Activated effector memory CD4-positive, alpha-beta T cell treated with Interleukin-2 at 50 U/mL for 16 hours (primary cell): ENCODE data around the gene SLC25A13.
"Not testable (repeated sequence)": the region's sequence is repeated elsewhere in the genome, so short reads cannot be mapped to it uniquely, and the experiment has no call there.

Experiments used
- DNase-seq: peaks from one replicate; pipeline ENCODE4 v3.0.0-alpha.2; 2020

The SLC25A13 gene

GRCh38 chr7:96321658-96322372, at the start of gene SLC25A13:
Gene SLC25A13 (minus strand): TSS chr7:96322098. CDS start chr7:96321956, 142 bp downstream.
- DNase-seq, result peak; percentile 50

GRCh38 chr7:96365916-96366315, 44.0 kb upstream of the SLC25A13 start:
- not testable (repeated sequence) for DNase-seq

GRCh38 chr7:96361116-96361857, 39.4 kb upstream of the SLC25A13 start:
- DNase-seq, result no peak

- no peak for DNase-seq
Measured at GRCh38 chr7:96359876-96360275, 38.0 kb upstream of the SLC25A13 start.

GRCh38 chr7:96358236-96358971, 36.5 kb upstream of the SLC25A13 start:
- DNase-seq, result not testable (repeated sequence)

GRCh38 chr7:96355990-96356506, 34.1 kb upstream of the SLC25A13 start:
- no peak for DNase-seq

- no peak for DNase-seq
Measured at GRCh38 chr7:96354881-96355280, 33.0 kb upstream of the SLC25A13 start.

- DNase-seq, result no peak
Measured at GRCh38 chr7:96349572-96349971, 27.7 kb upstream of the SLC25A13 start.

GRCh38 chr7:96347471-96347870, 25.6 kb upstream of the SLC25A13 start:
- DNase-seq, result no peak

GRCh38 chr7:96346293-96346953, 24.5 kb upstream of the SLC25A13 start:
- no peak for DNase-seq

- DNase-seq, result no peak
Measured at GRCh38 chr7:96344236-96344635, 22.3 kb upstream of the SLC25A13 start.

- no peak for DNase-seq
Measured at GRCh38 chr7:96342049-96342448, 20.2 kb upstream of the SLC25A13 start.

- DNase-seq, result no peak
Measured at GRCh38 chr7:96337519-96337918, 15.6 kb upstream of the SLC25A13 start.

GRCh38 chr7:96332325-96332724, 10.4 kb upstream of the SLC25A13 start:
- DNase-seq, result no peak

- DNase-seq, result no peak
Measured at GRCh38 chr7:96331775-96332174, 9.9 kb upstream of the SLC25A13 start.

- no peak for DNase-seq
Measured at GRCh38 chr7:96331233-96331632, 9.3 kb upstream of the SLC25A13 start.

GRCh38 chr7:96330193-96330592, 8.3 kb upstream of the SLC25A13 start:
- no peak for DNase-seq

GRCh38 chr7:96329241-96329640, 7.3 kb upstream of the SLC25A13 start:
- no peak for DNase-seq

- no peak for DNase-seq
Measured at GRCh38 chr7:96328016-96328415, 6.1 kb upstream of the SLC25A13 start.

GRCh38 chr7:96327429-96327828, 5.5 kb upstream of the SLC25A13 start:
- DNase-seq, result no peak

GRCh38 chr7:96326752-96327151, 4.9 kb upstream of the SLC25A13 start:
- not testable (repeated sequence) for DNase-seq

- no peak for DNase-seq
Measured at GRCh38 chr7:96322847-96323461, 1.1 kb upstream of the SLC25A13 start.

GRCh38 chr7:96322373-96322695, 436 bp upstream of the SLC25A13 start:
- no peak for DNase-seq
